Measurements from ENCODE around the gene RNF115.

GRCh38 chr1:145696630-145696960 lies 127.3 kb downstream of the RNF115 start:
- no peak for TF ChIP-seq ZNF12 (CRISPR knock-in tag; IDR thresholded peaks at IDR 0.05)
- no peak for TF ChIP-seq TAF1 (CRISPR knock-in tag; IDR thresholded peaks at IDR 0.05)
- TF ChIP-seq FOXA3 (CRISPR knock-in tag; IDR thresholded peaks at IDR 0.05), result no peak
- no peak for TF ChIP-seq TCF12 (IDR thresholded peaks at IDR 0.05)
- TF ChIP-seq TCF12 (CRISPR knock-in tag; IDR thresholded peaks at IDR 0.05), result no peak
- TF ChIP-seq MYNN (CRISPR knock-in tag; IDR thresholded peaks at IDR 0.05; ENCODE audit: low read depth), result no peak
- no peak for TF ChIP-seq BRCA1 (CRISPR knock-in tag; IDR thresholded peaks at IDR 0.05)
- no peak for TF ChIP-seq RORA (CRISPR knock-in tag; IDR thresholded peaks at IDR 0.05)
- TF ChIP-seq GPBP1L1 (CRISPR knock-in tag; IDR thresholded peaks at IDR 0.05), result no peak
- no peak for TF ChIP-seq CTCF (CRISPR knock-in tag; IDR thresholded peaks at IDR 0.05)
- no peak for TF ChIP-seq MYC (CRISPR knock-in tag; IDR thresholded peaks at IDR 0.05; ENCODE audit: borderline replicate concordance)
- TF ChIP-seq ZNF569 (CRISPR knock-in tag; IDR thresholded peaks at IDR 0.05; ENCODE audit: borderline replicate concordance), result no peak
- TF ChIP-seq NFRKB (IDR thresholded peaks at IDR 0.05), result no peak
- no peak for TF ChIP-seq ZNF546 (CRISPR knock-in tag; conservative IDR thresholded peaks at IDR 0.05)

Data from HepG2 (cell line).